MM.1S (cell line): ENCODE data around the gene PGPEP1.
"Not testable (repeated sequence)": the region's sequence is repeated elsewhere in the genome, so short reads cannot be mapped to it uniquely, and the experiment has no call there.

Experiments
- DNase-seq: peaks from one replicate; pipeline ENCODE4 v3.0.0-alpha.2; 2015
- H2AFZ ChIP-seq: fragments of 300-600 bp; sonication (generic); 2 replicates; pipeline ENCODE4 v1.6.0; 2016; ENCODE audit warnings: antibody characterized with exemption, low read length
- H3F3A ChIP-seq: fragments of 300-600 bp; sonication (generic); 2 replicates; pipeline ENCODE4 v1.6.1; 2016; ENCODE audit warnings: mild to moderate bottlenecking, antibody characterized with exemption, low read length, moderate library complexity, mixed read lengths; ENCODE audit not compliant: insufficient read depth
- H3K27ac ChIP-seq: fragments of 300-600 bp; sonication (generic); 2 replicates; pipeline ENCODE4 v1.5.1; 2016; ENCODE audit warnings: mild to moderate bottlenecking, low read length
- H3K27me3 ChIP-seq: fragments of 300-600 bp; sonication (generic); replicated peaks from 2 replicates; pipeline ENCODE4 v1.6.0; 2016; ENCODE audit warnings: low read length; ENCODE audit not compliant: insufficient read depth
- H3K36me3 ChIP-seq: fragments of 300-600 bp; sonication (generic); replicated peaks from 2 replicates; pipeline ENCODE4 v1.6.1; 2016; ENCODE audit warnings: mild to moderate bottlenecking, low read length, mixed read lengths; ENCODE audit not compliant: insufficient read depth
- H3K4me1 ChIP-seq: fragments of 300-600 bp; sonication (generic); 2 replicates; pipeline ENCODE4 v1.6.1; 2016; ENCODE audit warnings: low read length, mixed read lengths
- H3K4me2 ChIP-seq: fragments of 300-600 bp; sonication (generic); 2 replicates; pipeline ENCODE4 v1.6.0; 2016; ENCODE audit warnings: low read depth, low read length
- H3K4me3 ChIP-seq: fragments of 300-600 bp; sonication (generic); 2 replicates; pipeline ENCODE4 v1.5.1; 2016; ENCODE audit warnings: low read length, mixed read lengths
- H3K79me2 ChIP-seq: fragments of 300-600 bp; sonication (generic); 2 replicates; pipeline ENCODE4 v1.6.1; 2016; ENCODE audit warnings: mixed run types, low read length, mixed read lengths
- H3K9ac ChIP-seq: fragments of 300-600 bp; sonication (generic); 2 replicates; pipeline ENCODE4 v1.6.1; 2016; ENCODE audit warnings: low read length, mixed read lengths
- H3K9me2 ChIP-seq: fragments of 300-600 bp; sonication (generic); replicated peaks from 2 replicates; pipeline ENCODE4 v1.6.1; 2016; ENCODE audit warnings: mild to moderate bottlenecking, low read length, mixed read lengths; ENCODE audit not compliant: insufficient read depth
- H3K9me3 ChIP-seq: fragments of 300-600 bp; sonication (generic); replicated peaks from 2 replicates; pipeline ENCODE4 v1.6.1; 2016; ENCODE audit warnings: mild to moderate bottlenecking, low read length, mixed read lengths; ENCODE audit not compliant: insufficient read depth
- H4K20me1 ChIP-seq: fragments of 300-600 bp; sonication (generic); 2 replicates; pipeline ENCODE4 v1.6.1; 2016; ENCODE audit warnings: mild to moderate bottlenecking, low read length, moderate library complexity, mixed read lengths; ENCODE audit not compliant: insufficient read depth
- EZH2 ChIP-seq: fragments of 300-600 bp; sonication (generic); optimal IDR thresholded peaks from 2 replicates; pipeline ENCODE3; 2017; ENCODE audit warnings: low read depth, mild to moderate bottlenecking, antibody characterized with exemption, low read length, mixed read lengths
- EZH2phosphoT487 ChIP-seq: fragments of 300-600 bp; sonication (generic); IDR thresholded peaks from 2 replicates; pipeline ENCODE4 v1.6.1; 2018; ENCODE audit warnings: antibody characterized with exemption, low read length
- TF ChIP-seq, protein P1 (sequence below): fragments of 300-600 bp; sonication (generic); IDR thresholded peaks from 2 replicates; pipeline ENCODE4 v1.5.1; 2016; ENCODE audit warnings: antibody characterized with exemption, low read length, mixed read lengths

The PGPEP1 gene

DNA sequence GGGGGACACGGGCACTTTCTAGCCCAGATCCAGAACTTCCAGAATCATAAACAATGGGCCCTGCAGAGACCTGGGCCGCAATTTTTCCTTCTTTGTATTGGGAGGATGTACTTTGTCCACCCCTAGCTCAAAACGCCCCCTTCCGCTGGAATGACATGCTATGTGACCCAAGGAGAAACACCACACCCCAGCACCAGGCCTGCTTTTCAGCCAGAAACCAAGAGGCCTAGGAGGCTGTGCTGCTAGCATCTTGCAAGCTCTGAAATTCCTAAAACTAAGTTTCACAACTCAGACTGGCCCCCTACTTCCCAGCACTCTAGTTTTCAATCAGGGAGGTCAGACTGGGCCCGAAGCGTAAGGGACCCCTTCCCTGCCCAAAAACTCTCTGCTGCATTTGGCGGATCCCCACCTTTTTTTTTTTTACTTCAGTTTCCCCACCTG is 18.1 kb upstream of the PGPEP1 start:
- Histone ChIP-seq H2AFZ (peak overlapping the region; percentile 57; the same call in 1 of the 2 replicates), H3K27me3 (no peaks in the 10 kb centered on the region), H3K27ac (peak overlapping the region; percentile 58), H3K79me2 (peaks cover 46% of the 10 kb centered on the region), H3K36me3 (no peaks in the 10 kb centered on the region), H3F3A (peaks cover 10% of the 10 kb centered on the region), H3K4me1 (peaks cover 17% of the 10 kb centered on the region), H3K9ac (peak overlapping the region; percentile 93), H3K4me3 (peak overlapping the region; percentile 84), H3K9me2 (no peaks in the 10 kb centered on the region), H4K20me1 (no peaks in the 10 kb centered on the region), H3K4me2 (peak overlapping the region; percentile 82), H3K9me3 (no peaks in the 10 kb centered on the region)
- no peak for TF ChIP-seq EZH2
- TF ChIP-seq EZH2phosphoT487 = no peak
- TF ChIP-seq, protein P1, sequence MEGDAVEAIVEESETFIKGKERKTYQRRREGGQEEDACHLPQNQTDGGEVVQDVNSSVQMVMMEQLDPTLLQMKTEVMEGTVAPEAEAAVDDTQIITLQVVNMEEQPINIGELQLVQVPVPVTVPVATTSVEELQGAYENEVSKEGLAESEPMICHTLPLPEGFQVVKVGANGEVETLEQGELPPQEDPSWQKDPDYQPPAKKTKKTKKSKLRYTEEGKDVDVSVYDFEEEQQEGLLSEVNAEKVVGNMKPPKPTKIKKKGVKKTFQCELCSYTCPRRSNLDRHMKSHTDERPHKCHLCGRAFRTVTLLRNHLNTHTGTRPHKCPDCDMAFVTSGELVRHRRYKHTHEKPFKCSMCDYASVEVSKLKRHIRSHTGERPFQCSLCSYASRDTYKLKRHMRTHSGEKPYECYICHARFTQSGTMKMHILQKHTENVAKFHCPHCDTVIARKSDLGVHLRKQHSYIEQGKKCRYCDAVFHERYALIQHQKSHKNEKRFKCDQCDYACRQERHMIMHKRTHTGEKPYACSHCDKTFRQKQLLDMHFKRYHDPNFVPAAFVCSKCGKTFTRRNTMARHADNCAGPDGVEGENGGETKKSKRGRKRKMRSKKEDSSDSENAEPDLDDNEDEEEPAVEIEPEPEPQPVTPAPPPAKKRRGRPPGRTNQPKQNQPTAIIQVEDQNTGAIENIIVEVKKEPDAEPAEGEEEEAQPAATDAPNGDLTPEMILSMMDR = peak; percentile 27
- peak; percentile 53 for DNase-seq

DNA sequence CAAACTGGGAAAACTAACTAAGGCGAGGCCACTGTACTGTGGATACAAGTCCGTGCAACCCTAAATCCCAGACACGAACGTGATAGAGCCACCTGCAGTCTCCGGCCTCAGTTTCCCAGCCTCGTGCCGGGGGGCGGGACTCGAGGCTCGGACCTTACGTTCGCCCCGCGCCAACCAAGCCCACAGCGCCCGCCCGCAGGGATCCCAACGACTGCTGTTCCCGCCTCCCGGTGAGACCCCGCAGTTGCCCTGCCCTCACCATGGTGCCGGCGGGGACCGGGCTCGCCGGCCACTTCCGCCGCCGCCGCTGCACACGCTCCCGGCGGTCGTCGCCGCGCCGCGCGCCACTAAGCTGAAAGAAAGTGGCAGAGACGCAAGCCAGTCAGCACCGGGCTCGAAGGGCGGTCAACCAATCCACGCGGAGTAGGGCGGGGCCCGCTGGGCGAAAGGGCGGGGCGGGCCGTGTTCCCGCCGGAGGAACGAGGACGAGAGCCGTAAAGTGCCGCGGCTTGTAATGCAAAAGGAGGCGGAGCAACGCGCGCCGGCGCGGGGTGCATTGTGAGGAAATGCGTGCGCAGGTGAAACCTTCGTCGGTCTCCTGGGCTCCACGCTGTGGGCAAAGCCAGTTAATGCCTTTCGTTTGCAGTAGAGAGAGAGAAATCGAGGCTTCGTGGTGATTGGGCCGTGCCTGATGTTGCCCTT is 17.5 kb upstream of the PGPEP1 start, which contains the start of gene LSM4:
Gene LSM4, minus strand, starts transcription at position 318 of the 702 bp plus-strand sequence. Its CDS starts 56 bp downstream, at position 262.
- peak within 1 kb of the TSS; percentile 84 for H3K4me3 ChIP-seq
- H3F3A ChIP-seq = peaks cover 10% of the 10 kb centered on the region
- no peak for TF ChIP-seq EZH2
- TF ChIP-seq, protein P1 = peak; percentile 48
- peak within 1 kb of the TSS; percentile 93 for H3K9ac ChIP-seq
- H3K27me3 ChIP-seq = no peaks in the 10 kb centered on the region
- H3K9me2 ChIP-seq = no peaks in the 10 kb centered on the region
- H3K27ac ChIP-seq = peak within 1 kb of the TSS; percentile 80
- peak within 1 kb of the TSS; percentile 93 for H3K4me2 ChIP-seq
- H4K20me1 ChIP-seq = no peaks in the 10 kb centered on the region
- peak within 1 kb of the TSS; percentile 86 for H2AFZ ChIP-seq
- no peaks in the 10 kb centered on the region for H3K9me3 ChIP-seq
- H3K4me1 ChIP-seq = peaks cover 17% of the 10 kb centered on the region
- no peaks in the 10 kb centered on the region for H3K36me3 ChIP-seq
- DNase-seq = peak; percentile 99
- peaks cover 44% of the 10 kb centered on the region for H3K79me2 ChIP-seq

DNA sequence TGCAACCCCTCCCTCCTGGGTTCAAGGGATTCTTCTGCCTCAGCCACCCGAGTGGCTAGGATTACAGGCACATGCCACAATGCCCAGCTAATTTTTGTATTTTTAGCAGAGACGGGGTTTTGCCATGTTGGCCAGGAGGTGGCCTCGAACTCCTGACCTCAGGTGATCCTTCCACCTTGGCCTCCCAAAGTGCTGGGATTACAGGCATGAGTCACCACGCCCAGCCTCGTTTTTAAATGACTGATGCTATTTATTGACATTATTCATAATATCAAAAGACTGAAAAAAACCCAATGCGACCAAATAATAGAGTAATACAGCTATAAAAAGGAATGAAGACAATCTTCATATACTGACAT is 16.0 kb upstream of the PGPEP1 start:
- not testable (repeated sequence) for H3K27me3 ChIP-seq, H3F3A ChIP-seq, H3K27ac ChIP-seq, H2AFZ ChIP-seq, DNase-seq, H3K9ac ChIP-seq, H3K9me2 ChIP-seq, H4K20me1 ChIP-seq, H3K4me3 ChIP-seq, H3K9me3 ChIP-seq, H3K36me3 ChIP-seq, H3K4me2 ChIP-seq
- Histone ChIP-seq H3K79me2 (peaks cover 35% of the 10 kb centered on the region), H3K4me1 (peaks cover 22% of the 10 kb centered on the region)

DNA sequence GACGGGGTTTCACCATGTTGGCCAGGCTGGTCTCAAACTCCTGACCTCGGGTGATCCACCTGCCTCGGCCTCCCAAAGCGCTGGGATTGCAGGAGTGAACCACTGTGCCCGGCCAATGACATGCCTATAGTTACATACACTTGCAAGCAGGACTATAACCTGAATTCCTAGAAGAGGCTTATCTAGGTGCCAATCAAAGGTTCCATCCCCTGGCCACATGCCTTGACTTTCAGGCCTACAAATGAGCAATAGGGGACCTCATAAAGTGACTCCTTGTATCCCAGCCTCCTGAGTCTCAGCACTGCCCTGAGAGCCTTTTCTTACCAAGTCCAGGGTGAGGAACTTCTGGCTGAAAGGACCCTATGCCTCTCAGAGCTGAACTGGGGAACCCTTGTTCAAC is 13.6 kb upstream of the PGPEP1 start:
- H2AFZ ChIP-seq = no peak overlapping the region
- no peak overlapping the region for H3K4me3 ChIP-seq

More for the DNA sequence above, 13.6 kb upstream of the PGPEP1 start:
- Histone ChIP-seq H4K20me1 (no peaks in the 10 kb centered on the region), H3K4me2 (no peak overlapping the region), H3K9ac (no peak overlapping the region), H3K4me1 (peaks cover 20% of the 10 kb centered on the region), H3F3A (peaks cover 10% of the 10 kb centered on the region), H3K27me3 (0 out of 2 replicates have a peak, but pooled peaks cover 9% of the 10 kb centered on the region), H3K9me2 (no peaks in the 10 kb centered on the region), H3K9me3 (no peaks in the 10 kb centered on the region), H3K27ac (no peak overlapping the region), H3K36me3 (no peaks in the 10 kb centered on the region), H3K79me2 (peaks cover 11% of the 10 kb centered on the region)
- no peak for DNase-seq
- TF ChIP-seq EZH2 = no peak
- TF ChIP-seq, protein P1 = no peak
- no peak for TF ChIP-seq EZH2phosphoT487
